Tongue (tissue), 2 donors: Measurements from ENCODE around the gene GPS1. TPM values are rescaled to one million over a fixed set of nuclear protein-coding genes. Genes with fewer than 3 reads are reported as not detected.

Experiments
- DNase-seq: peaks from one replicate; pipeline ENCODE4 v3.0.0-alpha.2; 2015
- total RNA-seq: library from RNA; depleted of rRNA; stranded (reverse); fragments of >200 nt; gene quantifications from one replicate; pipeline ENCODE4 v1.2.3, GENCODE V29; 2014

The GPS1 gene
- total RNA-seq, 1 donor from 2014 or later, result 70.5 TPM

- DNase-seq, result no peak
Measured at GRCh38 chr17:82014971-82015310, 36.8 kb upstream of the GPS1 start.

GRCh38 chr17:82015311-82015971 lies 36.3 kb upstream of the GPS1 start:
- DNase-seq, result no peak

- DNase-seq, result no peak
Measured at GRCh38 chr17:82016061-82016874, 35.4 kb upstream of the GPS1 start.

GRCh38 chr17:82016875-82017459 lies 34.7 kb upstream of the GPS1 start:
- DNase-seq, result no peak

GRCh38 chr17:82017612-82018151 lies 34.0 kb upstream of the GPS1 start:
- no peak for DNase-seq

GRCh38 chr17:82018152-82018988 lies 33.3 kb upstream of the GPS1 start:
- DNase-seq, result no peak

GRCh38 chr17:82018989-82019689 lies 32.6 kb upstream of the GPS1 start:
- no peak for DNase-seq

GRCh38 chr17:82019690-82020571 lies 31.8 kb upstream of the GPS1 start:
- DNase-seq, result no peak

- DNase-seq, result no peak
Measured at GRCh38 chr17:82020572-82021106, 31.1 kb upstream of the GPS1 start.

- peak; percentile 83 for DNase-seq
Measured at GRCh38 chr17:82021107-82021899, 30.4 kb upstream of the GPS1 start.

GRCh38 chr17:82021900-82022309 lies 29.8 kb upstream of the GPS1 start:
- no peak for DNase-seq

GRCh38 chr17:82022310-82022980 lies 29.3 kb upstream of the GPS1 start, which contains the start of gene CENPX:
TSS of gene CENPX (minus strand) at chr17:82022878. CDS start at chr17:82022861, 17 bp downstream.
- DNase-seq, result no peak

GRCh38 chr17:82022981-82023446 lies 28.7 kb upstream of the GPS1 start, which contains the start of gene LRRC45:
TSS of gene LRRC45 (plus strand) at chr17:82023305. CDS start at chr17:82023644, 339 bp downstream.
- peak; percentile 100 for DNase-seq

GRCh38 chr17:82023447-82024241 lies 28.1 kb upstream of the GPS1 start:
- no peak for DNase-seq

GRCh38 chr17:82024859-82025258 lies 26.8 kb upstream of the GPS1 start:
- DNase-seq, result no peak

GRCh38 chr17:82025401-82026107 lies 26.1 kb upstream of the GPS1 start:
- DNase-seq, result no peak

GRCh38 chr17:82028246-82028645 lies 23.5 kb upstream of the GPS1 start:
- DNase-seq, result no peak
